ENCODE results near the gene RNASE8. TPM values are rescaled to one million over a fixed set of nuclear protein-coding genes. Genes with fewer than 3 reads are reported as not detected.

The RNASE8 gene
- total and polyA plus RNA-seq, 2 of the 8 experiments (the other 6 are each of a cell fraction or from before 2014, with no cell fraction given), result not detected

DNA sequence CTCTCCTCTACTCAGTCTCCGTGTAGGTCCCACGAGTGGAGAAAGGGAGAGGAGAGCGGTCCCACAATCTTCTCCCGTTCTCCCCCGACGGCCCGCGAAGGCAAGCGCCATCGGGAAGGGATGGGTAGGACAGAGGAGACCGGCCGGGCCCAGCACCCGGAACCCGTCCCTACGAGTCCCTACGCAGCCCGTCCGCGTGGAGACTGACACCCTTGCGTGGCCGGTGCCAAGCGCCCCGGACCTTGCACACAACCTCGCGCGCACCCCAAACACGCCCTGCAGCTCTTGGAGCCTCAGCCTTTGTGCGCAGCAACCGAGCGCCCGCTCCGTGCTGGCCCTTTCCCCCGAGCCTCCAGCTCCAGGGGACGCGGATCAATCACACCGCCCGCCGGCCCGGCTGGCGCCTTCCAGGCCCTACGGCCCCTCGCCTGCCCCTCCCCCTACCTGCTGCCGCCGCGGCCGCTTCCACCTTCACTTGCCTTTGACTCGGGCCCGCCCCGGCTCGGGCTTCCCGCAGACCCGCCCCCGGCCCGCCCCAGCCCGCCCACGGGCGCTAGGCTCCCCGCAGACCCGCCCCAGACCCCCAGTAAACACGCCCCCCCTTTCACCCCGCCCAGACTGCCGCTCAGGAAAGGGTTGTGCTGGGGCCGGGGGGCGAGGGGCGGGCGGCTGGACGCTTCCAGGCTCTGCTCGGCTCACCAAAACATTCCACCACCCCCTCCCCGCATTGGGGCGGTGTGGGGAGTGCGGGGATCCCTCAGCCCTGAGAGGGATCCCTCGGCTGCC, 32.8 kb upstream of the RNASE8 start, which contains the start of gene NDRG2 (continued):
- TF ChIP-seq RBBP5 (IDR thresholded peaks at IDR 0.05; ENCODE audit: borderline replicate concordance, low read depth, low read length), result 0 out of 2 replicates have a peak, but pooled peaks have one; percentile 6
- peak; percentile 16; the same call in 1 of the 2 replicates for TF ChIP-seq FOSL1 (IDR thresholded peaks at IDR 0.05; ENCODE audit: insufficient read depth, low read depth, low read length)
- peak; percentile 68 for TF ChIP-seq CTBP2 (IDR thresholded peaks at IDR 0.05; ENCODE audit: borderline replicate concordance, insufficient read depth, insufficient read length, low read length)
- peak; percentile 49 for TF ChIP-seq KDM4A (IDR thresholded peaks at IDR 0.05; ENCODE audit: low read depth, low read length, severe bottlenecking)
